ENCODE results near the gene ETNPPL.

Gene ETNPPL

DNA sequence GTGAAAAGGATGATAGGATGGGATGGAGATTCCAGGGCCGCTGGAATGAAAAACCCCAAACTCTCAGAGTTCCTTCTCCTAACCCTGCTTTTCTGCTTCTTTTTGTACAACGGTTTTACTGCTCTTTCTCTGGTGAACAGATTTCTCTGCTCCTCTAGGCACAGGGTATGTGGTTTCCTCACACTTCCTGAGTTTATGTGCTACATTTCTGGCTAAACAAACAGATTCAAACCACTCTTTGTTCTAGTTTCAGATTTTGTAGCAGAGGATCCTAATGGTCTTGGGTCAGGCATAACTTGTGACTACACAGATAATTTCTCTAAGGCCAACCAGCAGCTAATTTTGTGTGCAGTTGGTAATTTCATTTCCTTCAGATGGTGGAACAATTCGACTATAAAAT, 59.9 kb downstream of the ETNPPL start:
- DNase-seq (ENCODE audit: extremely low read depth in 1 of 2, low read depth in 1 of 2): no peak

DNA sequence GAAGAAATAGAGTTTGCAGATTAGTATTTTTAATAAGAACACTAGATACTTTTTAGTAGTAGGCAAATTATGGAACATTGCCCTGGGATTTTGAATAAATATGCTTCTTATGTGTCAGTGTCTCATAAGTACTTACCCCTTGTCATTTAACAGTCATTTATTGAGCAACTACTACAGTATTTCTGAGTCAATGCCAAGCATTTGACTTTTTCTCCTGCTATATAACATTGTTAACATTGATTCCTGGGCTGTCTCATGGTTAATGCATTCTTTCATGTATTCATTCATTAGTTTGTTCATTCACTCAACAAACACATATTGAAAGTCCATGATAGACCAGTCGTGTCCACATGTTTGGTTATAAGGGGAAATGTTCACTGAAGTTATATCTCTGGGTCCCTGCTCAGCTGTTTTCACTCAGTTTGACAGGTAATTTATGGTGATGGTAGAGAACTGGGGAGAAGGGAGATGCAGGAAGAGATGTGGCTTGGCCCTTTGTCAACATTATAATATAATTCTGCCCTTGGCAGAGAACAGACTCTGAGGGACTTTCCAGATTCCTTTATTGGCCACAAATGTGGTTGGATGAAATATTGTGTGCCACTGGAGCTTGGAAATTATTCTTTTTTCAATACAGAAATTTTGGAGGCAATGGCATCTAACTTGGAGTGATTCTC, 62.6 kb downstream of the ETNPPL start:
- DNase-seq (ENCODE audit: extremely low read depth in 1 of 2, low read depth in 1 of 2): no peak

DNA sequence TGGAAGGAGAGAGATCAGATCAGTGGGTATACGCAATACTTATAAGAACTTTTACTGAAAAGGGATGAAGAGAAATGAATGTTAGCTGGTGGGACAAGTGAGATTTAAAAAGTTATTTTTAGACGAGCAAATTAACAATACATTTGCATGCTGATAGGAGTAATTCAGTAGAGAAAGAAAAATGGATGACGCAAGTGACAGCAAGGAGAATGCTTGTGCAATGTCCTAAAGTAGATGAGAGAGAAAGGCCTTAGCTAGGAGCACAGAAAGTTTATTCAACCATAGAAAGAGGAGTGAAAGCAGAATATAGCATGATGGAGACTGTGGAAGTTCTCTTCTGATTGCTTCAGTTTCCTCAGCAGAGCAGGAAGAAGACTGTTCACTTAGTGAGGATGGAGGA, 66.7 kb downstream of the ETNPPL start:
- DNase-seq (ENCODE audit: extremely low read depth in 1 of 2, low read depth in 1 of 2): no peak

DNA sequence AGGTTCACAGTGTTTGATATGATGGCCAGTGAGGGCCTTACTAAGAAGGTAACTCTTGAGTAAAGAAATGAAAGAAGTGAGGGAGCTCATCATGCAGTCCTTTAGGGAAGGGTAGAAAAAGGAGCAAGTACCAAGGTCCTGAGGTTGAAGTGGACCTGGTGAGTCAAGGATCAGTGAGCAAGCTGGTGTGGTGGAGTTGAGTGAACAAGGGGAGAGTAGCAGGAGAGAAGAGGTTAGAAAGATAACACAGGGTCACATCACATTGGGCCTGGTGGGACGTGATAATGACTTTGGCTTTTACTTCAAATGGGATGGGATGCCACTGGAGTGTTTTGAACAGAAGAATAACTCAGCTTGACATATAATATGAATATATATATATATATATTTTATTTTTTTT, 67.8 kb downstream of the ETNPPL start:
- no peak for DNase-seq (ENCODE audit: extremely low read depth in 1 of 2, low read depth in 1 of 2)

DNA sequence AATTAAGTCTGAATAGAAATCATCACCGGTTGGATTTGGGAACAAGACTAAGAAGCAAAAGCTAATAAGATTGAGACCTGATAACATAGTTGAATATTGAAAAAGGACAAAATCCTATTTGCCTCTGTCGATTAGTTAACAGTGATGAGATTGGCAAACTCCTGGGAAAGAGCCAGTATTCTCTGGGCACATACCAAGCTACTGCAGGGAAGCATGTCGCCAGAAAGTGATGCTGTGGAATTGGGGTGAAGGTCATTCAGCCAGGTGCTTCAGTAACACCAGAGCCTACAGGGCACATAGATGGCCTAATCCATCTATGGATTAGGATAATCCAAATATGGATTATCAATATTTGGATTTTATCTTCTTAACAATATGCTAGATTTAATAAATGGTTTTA, 68.4 kb downstream of the ETNPPL start:
- no peak for DNase-seq (ENCODE audit: extremely low read depth in 1 of 2, low read depth in 1 of 2)

DNA sequence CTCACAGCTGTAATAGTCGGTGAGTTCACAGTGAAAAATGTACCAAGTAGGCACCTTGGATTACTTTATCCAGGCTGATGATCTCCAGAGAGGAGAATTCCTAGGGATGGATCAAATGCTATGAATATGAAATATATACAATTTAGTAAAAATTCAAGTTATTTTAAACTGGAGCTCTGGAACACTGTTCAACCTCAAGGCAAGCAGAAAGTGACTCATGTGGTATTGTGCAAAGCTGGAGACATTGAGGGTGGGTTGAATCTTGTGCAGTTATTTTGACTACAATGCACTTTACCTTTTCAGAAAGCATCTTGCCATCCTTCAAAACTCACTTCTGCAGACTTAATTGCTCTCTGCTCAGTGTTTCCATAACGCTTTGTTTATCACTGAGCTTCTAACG, 69.0 kb downstream of the ETNPPL start:
- no peak for DNase-seq (ENCODE audit: extremely low read depth in 1 of 2, low read depth in 1 of 2)

DNA sequence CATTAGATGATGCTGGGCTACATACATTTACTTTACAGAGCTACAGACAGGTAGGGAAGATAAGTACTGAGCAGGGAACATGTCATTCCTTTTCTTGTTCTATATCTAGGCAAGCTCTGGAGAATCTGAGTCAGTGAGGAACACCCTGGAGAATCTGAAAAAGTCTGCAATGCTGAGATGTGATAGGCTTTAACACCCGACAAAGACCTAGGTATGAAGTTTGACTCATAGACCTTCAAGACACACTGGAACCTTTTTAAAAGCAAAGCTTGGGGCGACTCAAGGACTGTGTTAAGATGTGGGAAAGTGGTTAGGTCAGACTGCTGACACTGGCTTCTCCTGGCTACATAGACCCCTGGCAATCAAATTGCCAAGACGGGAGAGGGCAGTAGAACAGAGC, 69.6 kb downstream of the ETNPPL start:
- no peak for DNase-seq (ENCODE audit: extremely low read depth in 1 of 2, low read depth in 1 of 2)

Measured in activated CD8-positive, alpha-beta memory T cell treated with anti-CD3 and anti-CD28 coated beads for 1 hour (primary cell).